MM.1S (cell line): ENCODE measurements around the gene ESPL1.

Source experiments
- CTCF ChIP-seq: fragments of 300-600 bp; sonication (generic); IDR thresholded peaks from 2 replicates; pipeline ENCODE4 v1.5.1; 2016; ENCODE audit warnings: antibody characterized with exemption, low read length, mixed read lengths
- EZH2 ChIP-seq: fragments of 300-600 bp; sonication (generic); optimal IDR thresholded peaks from 2 replicates; pipeline ENCODE3; 2017; ENCODE audit warnings: low read depth, mild to moderate bottlenecking, antibody characterized with exemption, low read length, mixed read lengths
- EZH2phosphoT487 ChIP-seq: fragments of 300-600 bp; sonication (generic); IDR thresholded peaks from 2 replicates; pipeline ENCODE4 v1.6.1; 2018; ENCODE audit warnings: antibody characterized with exemption, low read length

DNA sequence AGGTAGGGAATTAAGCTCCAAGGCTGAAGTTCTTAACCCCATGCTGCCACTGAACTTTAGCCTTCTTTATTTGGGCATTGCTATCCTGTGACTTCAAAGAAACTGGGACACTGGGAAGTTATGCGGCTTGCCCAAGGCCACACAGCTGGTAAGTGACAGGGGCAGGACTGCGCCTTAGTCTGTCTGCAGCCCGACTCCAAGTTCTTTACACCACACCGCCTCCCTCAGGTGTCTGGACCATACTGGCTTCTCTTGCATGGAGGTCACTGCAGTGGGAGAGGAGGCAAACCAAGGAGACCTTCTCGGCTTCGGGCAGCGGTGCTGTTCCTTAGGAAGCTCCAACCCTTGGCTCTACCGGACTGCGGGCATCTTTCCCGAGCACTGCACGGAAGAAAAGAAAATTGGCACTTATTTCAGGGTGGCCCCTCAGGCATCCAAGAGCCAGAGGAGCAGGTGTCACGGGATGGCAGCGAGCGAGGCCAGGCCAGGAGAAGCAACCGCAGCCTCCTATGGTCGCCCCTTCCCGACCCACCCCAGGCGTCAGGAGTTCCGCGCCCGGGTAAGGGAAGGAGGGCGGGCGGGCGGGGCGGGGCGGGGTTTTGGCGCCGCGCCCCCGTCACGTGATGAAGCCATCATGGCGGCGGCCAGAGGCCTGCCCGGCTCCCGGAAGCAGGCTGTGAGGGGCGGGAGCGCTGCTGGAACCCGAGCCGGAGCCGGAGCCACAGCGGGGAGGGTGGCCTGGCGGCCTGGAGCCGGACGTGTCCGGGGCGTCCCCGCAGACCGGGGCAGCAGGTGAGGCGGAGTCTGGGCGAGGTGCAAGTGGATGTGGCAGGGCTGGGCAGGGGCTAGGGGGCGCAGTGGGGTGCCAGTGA, 16.4 kb upstream of the ESPL1 start:
- TF ChIP-seq CTCF (peak; percentile 61), EZH2phosphoT487 (no peak), EZH2 (no peak)
